GM12874 (cell line): Measurements from ENCODE around the gene PRKG1.

Experiments
- TF ChIP-seq, protein P1 (sequence below): IDR thresholded peaks from 2 replicates; pipeline ENCODE4 v1.5.1; 2011; ENCODE audit warnings: low read depth, mild to moderate bottlenecking, control low read depth, low read length, moderate library complexity; ENCODE audit not compliant: insufficient read depth

PRKG1 gene

DNA sequence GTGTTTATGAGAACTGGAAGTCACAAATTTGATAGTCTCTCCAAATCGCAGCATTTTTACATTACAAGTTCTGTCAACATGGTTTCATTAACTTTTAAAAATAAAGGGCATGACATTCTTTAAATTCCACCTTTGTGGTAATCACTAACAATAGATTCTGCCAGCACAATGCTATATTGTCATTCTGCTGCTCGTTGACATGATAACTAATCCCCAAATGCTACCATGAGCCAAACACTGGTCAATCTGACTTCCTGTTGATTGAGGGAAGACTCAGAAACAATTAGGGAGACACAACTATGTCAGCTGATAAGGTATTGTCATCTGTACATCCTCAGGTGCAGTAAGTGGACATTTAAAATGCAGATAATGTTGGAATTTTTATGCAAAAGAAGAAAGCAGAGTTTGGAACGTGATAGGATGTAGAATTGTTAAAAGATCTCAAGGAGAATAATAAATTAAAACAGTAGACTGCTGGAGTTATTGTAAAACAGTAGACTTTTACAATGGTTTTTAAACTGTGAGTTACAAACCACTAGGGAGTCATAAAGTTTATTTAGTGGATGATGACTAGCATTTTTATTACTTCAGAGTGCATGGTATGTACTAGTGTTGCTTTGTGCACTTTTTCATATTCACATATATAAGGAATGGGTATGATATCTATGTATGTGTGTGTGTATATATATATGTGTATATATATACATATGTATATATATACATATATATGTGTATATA, 1113.4 kb downstream of the PRKG1 start:
- TF ChIP-seq, protein P1, sequence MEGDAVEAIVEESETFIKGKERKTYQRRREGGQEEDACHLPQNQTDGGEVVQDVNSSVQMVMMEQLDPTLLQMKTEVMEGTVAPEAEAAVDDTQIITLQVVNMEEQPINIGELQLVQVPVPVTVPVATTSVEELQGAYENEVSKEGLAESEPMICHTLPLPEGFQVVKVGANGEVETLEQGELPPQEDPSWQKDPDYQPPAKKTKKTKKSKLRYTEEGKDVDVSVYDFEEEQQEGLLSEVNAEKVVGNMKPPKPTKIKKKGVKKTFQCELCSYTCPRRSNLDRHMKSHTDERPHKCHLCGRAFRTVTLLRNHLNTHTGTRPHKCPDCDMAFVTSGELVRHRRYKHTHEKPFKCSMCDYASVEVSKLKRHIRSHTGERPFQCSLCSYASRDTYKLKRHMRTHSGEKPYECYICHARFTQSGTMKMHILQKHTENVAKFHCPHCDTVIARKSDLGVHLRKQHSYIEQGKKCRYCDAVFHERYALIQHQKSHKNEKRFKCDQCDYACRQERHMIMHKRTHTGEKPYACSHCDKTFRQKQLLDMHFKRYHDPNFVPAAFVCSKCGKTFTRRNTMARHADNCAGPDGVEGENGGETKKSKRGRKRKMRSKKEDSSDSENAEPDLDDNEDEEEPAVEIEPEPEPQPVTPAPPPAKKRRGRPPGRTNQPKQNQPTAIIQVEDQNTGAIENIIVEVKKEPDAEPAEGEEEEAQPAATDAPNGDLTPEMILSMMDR, result no peak

DNA sequence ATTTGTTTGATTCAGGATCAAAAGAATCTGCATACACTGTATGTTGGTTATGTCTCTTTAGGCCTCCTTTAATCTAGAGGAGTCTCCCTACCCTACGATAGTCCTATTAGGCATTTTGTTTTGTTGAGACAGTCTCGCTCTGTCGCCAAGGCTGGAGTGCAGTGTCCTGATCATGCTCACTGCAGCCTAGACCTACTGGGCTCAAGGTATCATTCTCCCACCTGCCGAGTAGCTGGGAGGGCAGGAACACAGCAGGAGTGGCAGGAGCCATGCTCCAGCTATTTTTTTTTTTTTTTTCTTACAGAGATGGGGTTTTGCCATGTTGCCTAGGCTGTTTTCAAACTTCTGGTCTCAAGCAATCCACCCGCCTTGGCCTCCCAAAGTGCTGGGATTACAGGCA, 1116.8 kb downstream of the PRKG1 start:
- TF ChIP-seq, protein P1, result no peak

DNA sequence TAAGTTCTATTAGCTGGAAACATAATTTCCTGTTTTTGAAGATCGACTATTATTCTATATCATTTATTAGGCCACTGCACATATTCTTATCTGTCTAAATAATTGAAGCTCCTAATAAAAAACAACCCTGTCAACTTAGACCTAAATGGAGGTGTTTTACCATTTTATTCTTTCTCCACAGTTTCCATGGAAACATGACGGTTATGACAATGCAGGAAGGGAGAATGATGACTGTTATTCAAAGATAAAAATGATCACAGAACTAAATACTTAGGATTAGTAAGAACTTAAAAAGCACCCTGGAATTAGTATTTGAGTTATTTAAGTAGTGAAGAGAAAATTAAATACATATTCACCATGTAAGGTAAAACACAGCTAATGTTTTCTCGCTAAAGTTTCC, 1119.9 kb downstream of the PRKG1 start:
- TF ChIP-seq, protein P1, result no peak

DNA sequence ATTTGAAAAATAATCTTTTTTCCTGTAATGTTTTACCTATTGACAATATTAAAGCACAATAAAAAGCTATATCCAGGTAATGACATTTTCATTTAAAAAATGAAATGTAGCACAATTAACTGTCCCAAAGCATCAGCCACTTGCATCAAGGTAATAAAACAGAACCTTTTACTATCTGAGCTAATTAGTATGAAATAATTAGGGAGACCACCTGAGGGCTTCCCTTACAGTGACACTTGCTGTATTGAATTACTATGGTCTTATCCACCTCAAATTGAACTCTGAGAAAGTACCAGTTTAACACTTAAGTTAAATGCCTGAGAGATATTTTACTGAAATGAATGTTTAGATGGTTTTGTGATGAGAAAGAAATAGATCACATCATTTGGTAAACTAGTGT, 1120.4 kb downstream of the PRKG1 start:
- TF ChIP-seq, protein P1, result no peak

DNA sequence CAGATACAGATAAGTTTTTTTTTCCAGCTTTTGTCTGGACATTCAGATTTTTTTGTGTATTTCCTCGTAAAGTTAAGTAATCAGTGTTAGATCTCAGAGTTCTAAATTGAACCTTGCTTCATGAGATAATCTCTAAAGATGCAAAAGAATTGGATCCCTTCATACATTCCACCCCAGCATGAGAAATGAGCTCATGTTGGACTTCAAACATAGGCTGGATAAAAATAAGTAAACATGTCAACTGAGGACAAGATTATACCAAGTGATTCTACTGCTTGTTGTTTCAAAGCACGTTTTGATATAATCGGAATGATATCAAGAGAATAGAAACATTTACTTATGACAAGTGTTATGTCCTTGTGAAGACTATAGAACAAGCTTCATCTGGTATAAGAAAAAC, 1122.8 kb downstream of the PRKG1 start:
- TF ChIP-seq, protein P1, result no peak

DNA sequence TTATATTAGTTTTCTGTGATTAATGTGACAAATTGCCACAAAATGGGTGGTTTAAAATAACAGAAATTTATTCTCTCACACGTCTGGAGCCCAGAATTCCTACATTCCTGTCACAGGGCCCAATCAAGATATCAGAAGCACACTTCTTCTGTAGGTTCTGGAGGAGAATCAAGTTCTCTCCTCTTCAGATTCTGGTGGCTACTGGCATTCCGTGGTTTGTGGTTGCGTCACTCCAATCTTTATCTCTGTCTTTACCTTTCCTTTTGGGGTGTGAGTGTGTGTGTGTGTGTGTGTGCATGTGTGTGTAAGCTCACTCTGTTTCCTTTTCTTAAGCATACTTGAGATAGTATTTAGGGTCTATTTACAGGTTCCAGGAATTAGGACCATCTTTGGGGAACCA, 1124.3 kb downstream of the PRKG1 start:
- TF ChIP-seq, protein P1, result no peak

DNA sequence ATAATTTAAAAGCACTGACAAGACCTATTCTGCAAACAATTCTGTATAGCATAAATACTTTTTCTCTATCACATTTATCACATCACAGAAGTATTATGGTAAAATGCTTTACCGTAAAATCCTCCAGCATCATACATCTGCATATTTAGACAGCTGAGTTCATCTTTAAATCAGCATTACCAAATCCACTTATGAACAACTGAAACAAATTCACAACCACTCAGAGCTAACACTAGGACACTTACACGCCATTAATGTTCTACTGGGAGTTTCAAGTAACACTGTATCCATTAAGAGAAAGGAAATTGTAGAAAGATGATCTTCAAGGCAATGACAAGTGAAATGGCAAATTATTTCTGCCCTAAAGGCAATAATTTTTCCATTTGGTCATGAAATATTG, 1134.1 kb downstream of the PRKG1 start:
- TF ChIP-seq, protein P1, result no peak
